ENCODE data around the gene OR6M1. TPM values are rescaled to one million over a fixed set of nuclear protein-coding genes. Genes with fewer than 3 reads are reported as not detected.

The OR6M1 gene
- total RNA-seq, 1 donor from 2014 or later = not detected

DNA sequence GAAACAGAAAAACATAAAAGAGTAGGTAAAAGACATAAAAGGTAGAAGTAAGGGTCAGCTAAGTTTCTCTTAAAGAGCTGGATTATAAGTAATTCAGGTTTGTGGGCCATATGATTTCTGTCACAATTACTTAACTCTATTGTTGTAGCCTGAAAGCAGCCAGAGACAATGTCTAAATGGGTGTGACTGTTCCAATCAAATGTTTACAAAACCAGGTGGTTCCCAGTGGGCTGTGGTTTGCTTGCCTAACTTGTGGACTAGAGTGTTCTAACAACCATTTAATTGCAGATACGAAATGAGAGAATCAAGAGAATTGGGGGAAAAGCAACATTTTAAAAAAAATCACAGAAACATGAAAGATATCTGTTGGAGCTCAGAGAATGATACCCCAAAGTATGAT lies 22.6 kb downstream of the OR6M1 start:
- no peaks in the 10 kb centered on the region for H3K4me1 Mint-ChIP-seq (ENCODE audit: unreplicated experiment)
- H3K36me3 Mint-ChIP-seq = no peaks in the 10 kb centered on the region
- no peak overlapping the region for H3K27ac Mint-ChIP-seq
- no peak overlapping the region for H3K4me3 Mint-ChIP-seq
- TF ChIP-seq, protein P1, sequence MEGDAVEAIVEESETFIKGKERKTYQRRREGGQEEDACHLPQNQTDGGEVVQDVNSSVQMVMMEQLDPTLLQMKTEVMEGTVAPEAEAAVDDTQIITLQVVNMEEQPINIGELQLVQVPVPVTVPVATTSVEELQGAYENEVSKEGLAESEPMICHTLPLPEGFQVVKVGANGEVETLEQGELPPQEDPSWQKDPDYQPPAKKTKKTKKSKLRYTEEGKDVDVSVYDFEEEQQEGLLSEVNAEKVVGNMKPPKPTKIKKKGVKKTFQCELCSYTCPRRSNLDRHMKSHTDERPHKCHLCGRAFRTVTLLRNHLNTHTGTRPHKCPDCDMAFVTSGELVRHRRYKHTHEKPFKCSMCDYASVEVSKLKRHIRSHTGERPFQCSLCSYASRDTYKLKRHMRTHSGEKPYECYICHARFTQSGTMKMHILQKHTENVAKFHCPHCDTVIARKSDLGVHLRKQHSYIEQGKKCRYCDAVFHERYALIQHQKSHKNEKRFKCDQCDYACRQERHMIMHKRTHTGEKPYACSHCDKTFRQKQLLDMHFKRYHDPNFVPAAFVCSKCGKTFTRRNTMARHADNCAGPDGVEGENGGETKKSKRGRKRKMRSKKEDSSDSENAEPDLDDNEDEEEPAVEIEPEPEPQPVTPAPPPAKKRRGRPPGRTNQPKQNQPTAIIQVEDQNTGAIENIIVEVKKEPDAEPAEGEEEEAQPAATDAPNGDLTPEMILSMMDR (conservative IDR thresholded peaks at IDR 0.05) = no peak
- DNase-seq (ENCODE audit: extremely low spot score, unreplicated experiment) = no peak
- H3K27me3 Mint-ChIP-seq = no peaks in the 10 kb centered on the region
- H3K9me3 Mint-ChIP-seq = no peaks in the 10 kb centered on the region

DNA sequence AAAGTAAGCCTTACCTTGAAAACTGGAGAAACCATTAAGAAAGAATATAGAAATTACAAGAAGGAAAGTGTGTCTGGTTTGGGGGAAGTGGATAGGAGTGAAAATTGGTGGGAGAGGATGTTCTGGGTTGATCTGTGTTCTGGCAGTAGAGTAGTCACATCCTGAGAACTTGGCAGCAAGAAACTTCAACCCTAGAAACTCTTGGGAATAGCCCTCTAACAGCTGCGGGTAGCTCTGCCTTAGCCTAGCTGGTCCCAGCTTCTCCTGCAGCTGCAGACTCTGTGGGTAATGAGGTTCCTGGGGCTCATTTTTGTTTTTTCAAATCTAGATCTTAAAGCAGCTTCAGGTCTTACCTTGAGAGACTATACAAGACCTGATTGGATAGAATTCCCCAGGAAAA lies 27.6 kb downstream of the OR6M1 start:
- H3K4me1 Mint-ChIP-seq (ENCODE audit: unreplicated experiment) = no peaks in the 10 kb centered on the region
- DNase-seq (ENCODE audit: extremely low spot score, unreplicated experiment) = no peak
- no peaks in the 10 kb centered on the region for H3K36me3 Mint-ChIP-seq
- no peaks in the 10 kb centered on the region for H3K9me3 Mint-ChIP-seq
- H3K27me3 Mint-ChIP-seq = no peaks in the 10 kb centered on the region
- H3K27ac Mint-ChIP-seq = no peak overlapping the region
- TF ChIP-seq, protein P1 (conservative IDR thresholded peaks at IDR 0.05) = no peak
- no peak overlapping the region for H3K4me3 Mint-ChIP-seq

DNA sequence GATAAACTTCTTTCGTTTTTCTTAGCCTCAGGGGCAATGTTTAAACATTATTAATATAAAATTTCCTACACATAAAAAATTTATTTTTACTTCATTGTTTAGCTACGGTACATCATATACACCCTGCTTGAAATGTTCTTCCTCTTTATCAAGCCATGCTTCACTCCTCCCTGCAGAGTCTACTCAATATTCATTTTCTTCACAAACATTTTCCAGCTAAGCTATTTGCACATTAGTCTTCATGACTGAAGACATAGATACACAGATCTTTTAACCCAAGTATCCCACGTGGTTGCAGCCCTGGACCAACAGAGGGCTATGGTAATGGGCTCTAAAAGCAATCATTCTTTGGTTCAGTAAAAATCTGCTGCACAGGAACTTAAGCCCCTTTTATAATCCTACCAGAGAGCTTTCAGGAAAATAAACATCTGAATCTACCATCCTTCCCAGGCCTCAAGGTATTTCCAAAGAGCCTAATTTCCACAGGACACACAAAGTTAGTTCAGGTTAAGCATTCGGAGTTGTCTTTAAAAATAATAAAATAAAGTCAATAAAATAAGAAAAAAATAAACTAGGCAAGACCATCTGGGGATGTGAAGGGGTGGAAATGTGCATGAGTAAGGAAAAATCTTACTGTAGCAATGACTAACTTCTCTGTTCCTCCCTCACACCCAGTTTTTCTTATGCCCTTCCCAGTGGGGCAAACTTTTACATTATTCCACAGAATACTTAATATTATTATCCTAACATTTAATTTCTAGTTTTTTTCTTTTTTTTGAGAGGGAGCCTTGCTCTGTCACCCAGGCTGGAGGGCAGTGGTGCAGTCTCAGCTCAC lies 30.2 kb downstream of the OR6M1 start:
- H3K4me1 Mint-ChIP-seq (ENCODE audit: unreplicated experiment) = no peaks in the 10 kb centered on the region

DNA sequence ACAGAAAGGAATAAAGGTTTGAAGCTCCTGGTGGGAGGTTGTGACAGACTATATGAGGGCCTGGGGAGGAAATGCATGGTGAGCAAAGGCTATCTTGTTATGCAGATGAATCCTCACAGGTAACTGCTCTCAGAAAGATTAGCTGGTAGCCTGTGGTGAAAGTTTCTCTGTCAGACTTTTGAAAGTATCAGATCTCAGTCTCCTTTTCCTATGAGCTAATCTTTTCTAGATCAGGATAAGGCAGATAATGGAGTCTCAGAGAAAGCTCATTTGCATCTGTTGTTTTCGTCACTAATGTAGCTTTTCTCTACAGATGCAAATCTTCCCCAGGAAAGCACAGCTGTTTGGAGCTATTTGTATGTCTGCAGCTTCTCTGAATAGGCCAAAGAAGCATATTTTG lies 30.9 kb downstream of the OR6M1 start:
- H3K36me3 Mint-ChIP-seq = no peaks in the 10 kb centered on the region
- H3K27me3 Mint-ChIP-seq = no peaks in the 10 kb centered on the region
- DNase-seq (ENCODE audit: extremely low spot score, unreplicated experiment) = no peak
- TF ChIP-seq, protein P1 (conservative IDR thresholded peaks at IDR 0.05) = no peak
- no peak overlapping the region for H3K4me3 Mint-ChIP-seq
- no peak overlapping the region for H3K27ac Mint-ChIP-seq
- H3K4me1 Mint-ChIP-seq (ENCODE audit: unreplicated experiment) = no peaks in the 10 kb centered on the region
- no peaks in the 10 kb centered on the region for H3K9me3 Mint-ChIP-seq

More for the DNA sequence above, 30.2 kb downstream of the OR6M1 start:
- DNase-seq (ENCODE audit: extremely low spot score, unreplicated experiment) = no peak
- no peak overlapping the region for H3K27ac Mint-ChIP-seq
- TF ChIP-seq, protein P1 (conservative IDR thresholded peaks at IDR 0.05) = no peak
- H3K27me3 Mint-ChIP-seq = no peaks in the 10 kb centered on the region
- no peaks in the 10 kb centered on the region for H3K36me3 Mint-ChIP-seq
- no peak overlapping the region for H3K4me3 Mint-ChIP-seq
- no peaks in the 10 kb centered on the region for H3K9me3 Mint-ChIP-seq

DNA sequence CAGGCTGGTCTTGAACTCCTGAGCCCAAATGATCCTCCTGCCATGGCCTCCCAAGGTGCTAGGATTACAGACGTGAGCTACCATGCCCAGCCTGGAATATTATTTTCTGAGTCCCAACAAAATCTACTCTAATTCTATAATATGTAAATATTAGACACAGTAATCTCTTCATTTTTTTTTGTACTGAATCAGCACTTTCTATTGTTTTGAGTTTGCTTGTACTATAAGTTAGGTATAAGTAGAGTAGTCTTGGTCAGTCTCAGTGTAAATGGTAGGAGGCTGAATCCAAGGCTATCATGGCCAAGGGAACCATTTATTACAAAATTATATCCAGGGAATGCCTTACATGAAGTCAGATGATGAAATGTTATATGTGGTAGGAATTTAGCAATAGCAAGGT lies 32.2 kb downstream of the OR6M1 start:
- Mint-ChIP-seq H3K4me3 (no peak overlapping the region), H3K36me3 (no peaks in the 10 kb centered on the region), H3K27me3 (no peaks in the 10 kb centered on the region), H3K4me1 (ENCODE audit: unreplicated experiment) (no peaks in the 10 kb centered on the region), H3K27ac (no peak overlapping the region), H3K9me3 (no peaks in the 10 kb centered on the region)
- DNase-seq (ENCODE audit: extremely low spot score, unreplicated experiment) = no peak
- TF ChIP-seq, protein P1 (conservative IDR thresholded peaks at IDR 0.05) = no peak

Data from type B pancreatic cell (in vitro differentiated cells).